HFF-Myc (cell line): ENCODE data around the gene FCHO1.

Source experiments
- DNase-seq: peaks from one replicate; pipeline ENCODE4 v3.0.0-alpha.2; 2011; ENCODE audit warnings: low read depth; ENCODE audit errors: extremely low read depth
- H3K4me3 ChIP-seq: replicated peaks from 2 replicates; pipeline ENCODE4 v1.5.1; 2011; ENCODE audit warnings: low read depth, mild to moderate bottlenecking, control low read depth, low read length
- CTCF ChIP-seq: IDR thresholded peaks from 2 replicates; pipeline ENCODE4 v1.5.1; 2012; ENCODE audit warnings: mild to moderate bottlenecking, low read depth, low read length, control low read depth; ENCODE audit errors: missing control alignments

FCHO1 gene

GRCh38 chr19:17751103-17751911, at the start of gene FCHO1:
TSS of gene FCHO1 (plus strand) at chr19:17751477. CDS start at chr19:17755165, 3,688 bp downstream.
- DNase-seq = no peak
- no peak for TF ChIP-seq CTCF
- no peak within 1 kb of the TSS for H3K4me3 ChIP-seq

DNA sequence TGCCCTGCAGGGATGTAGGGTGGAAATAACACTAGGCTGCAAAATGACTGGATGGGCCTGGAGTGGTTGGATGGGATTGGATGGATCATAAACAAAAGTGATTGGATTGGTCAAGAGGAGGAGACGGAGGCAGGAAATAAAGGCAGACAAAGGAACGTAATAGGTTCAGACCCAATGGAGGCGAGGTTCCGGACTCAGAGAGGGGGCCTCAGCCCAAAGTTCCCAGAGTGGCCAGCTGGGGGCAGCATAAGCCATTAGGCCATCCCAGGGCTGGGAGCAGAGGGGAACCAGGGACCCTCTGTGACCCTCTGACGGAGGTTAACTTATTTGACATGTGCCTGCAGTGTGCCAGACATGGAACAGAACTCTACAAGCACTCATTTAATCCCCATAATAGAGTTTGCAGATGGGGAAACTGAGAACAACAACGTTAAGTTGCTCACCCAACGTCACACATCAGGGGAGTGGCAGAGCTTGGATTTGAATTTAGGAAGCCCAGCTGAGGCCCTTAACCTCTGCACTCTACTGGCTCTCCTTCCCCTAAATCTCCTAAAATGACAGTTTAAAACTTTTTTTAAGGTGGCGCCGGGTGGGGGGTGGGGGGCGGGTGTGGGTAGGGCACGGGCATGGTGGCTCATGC, 47.3 kb upstream of the FCHO1 start:
- no peak for DNase-seq
- TF ChIP-seq CTCF = peak; percentile 70
- H3K4me3 ChIP-seq = no peak overlapping the region

DNA sequence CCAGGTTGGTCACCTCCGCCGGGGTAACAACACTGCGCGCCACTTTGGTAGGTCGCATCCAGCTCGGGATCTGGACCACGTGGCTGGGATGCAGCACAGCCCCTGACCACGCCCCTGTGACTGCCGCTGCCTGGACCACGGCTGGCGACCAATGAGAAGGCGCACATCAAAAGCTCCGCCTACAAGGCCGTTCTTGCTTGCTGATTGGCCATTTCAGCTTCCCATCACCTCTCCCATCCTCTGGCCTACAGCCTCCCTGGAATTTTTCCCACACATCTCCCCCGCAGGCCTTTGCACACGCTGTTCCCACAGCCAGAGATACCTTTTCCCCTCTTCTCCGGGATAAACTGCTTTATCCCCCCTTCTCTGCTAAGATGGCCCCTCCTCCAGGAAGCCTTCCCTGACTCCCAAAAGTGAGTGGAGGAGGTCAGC, 44.5 kb upstream of the FCHO1 start:
- peak; percentile 27 for DNase-seq
- no peak for TF ChIP-seq CTCF
- no peak overlapping the region for H3K4me3 ChIP-seq

GRCh38 chr19:17711851-17712250, 39.4 kb upstream of the FCHO1 start:
- H3K4me3 ChIP-seq = no peak overlapping the region
- no peak for TF ChIP-seq CTCF
- no peak for DNase-seq

DNA sequence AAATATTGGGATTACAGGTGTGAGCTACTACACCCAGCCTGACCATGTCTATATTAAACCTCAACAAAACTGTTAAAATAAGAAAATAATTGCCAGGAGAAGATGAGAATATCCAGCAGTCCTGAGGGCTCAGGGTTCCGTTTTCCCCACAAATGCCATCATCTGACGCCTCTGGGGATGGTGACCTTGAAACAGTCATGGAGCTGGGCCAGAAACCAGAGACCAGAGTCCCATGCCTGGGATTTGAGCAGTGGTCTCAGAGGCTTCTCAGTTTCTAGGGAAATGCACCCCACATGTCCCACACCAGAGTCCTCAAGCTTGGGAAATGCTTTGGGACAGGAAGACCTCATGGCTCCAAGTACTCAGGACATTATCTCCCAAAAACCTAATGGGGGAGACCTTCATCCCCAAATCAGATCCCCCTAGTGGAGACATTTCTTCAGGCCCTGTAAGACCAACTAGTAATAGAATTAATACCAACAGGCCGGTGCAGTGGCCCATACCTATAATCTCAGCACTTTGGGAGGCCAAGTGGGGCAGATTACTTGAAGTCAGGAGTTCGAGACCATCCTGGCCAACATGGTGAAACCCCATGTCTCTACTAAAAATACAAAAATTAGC, 34.9 kb upstream of the FCHO1 start:
- H3K4me3 ChIP-seq = no peak overlapping the region
- no peak for DNase-seq
- TF ChIP-seq CTCF = peak; percentile 31

DNA sequence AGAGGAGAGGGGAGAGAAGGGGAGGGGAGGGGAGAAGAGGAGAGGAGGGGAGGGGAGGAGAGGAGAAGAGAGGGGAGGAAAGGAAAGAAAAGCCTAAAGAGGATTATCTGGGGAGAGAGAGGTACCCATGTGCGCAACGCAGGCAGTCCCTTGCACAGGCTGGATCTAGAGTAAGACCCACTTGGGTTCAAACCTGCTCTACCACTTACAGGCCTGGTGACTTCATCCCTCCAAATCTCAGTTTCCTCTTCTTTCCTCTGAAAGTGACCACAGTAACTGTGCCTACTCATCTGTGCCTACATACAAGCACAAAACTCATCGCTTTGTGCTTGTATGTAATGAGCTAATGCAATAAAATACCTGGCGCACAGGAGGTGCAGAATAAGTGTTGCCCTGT, 32.7 kb upstream of the FCHO1 start:
- DNase-seq = no peak
- no peak for TF ChIP-seq CTCF
- H3K4me3 ChIP-seq = no peak overlapping the region
